Measurements from ENCODE around the gene CFAP299. TPM values are rescaled to one million over a fixed set of nuclear protein-coding genes. Genes with fewer than 3 reads are reported as not detected.

CFAP299 gene
- total RNA-seq, 1 donor from 2014 or later: 0.93 TPM

DNA sequence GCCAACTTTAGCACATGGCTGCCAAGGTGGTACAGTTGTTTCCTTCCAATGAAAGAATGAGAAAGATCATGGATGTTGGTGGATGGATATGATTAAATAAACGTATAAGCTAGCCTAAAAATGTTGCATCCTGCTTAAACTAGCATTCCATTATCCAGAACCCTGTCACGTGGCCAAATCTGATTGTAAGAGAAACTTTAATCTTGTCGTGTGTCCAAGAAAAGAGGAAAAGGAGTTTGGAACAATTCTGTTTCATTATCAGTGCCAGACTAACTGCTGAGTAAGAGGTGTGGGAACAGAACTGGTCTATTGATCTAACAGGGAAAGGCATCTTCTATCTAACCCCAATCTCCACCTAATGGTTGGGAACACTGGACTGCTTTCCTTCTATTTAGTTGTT is 369.8 kb downstream of the CFAP299 start:
- H3K4me1 Mint-ChIP-seq (ENCODE audit: low read depth): peaks cover 17% of the 10 kb centered on the region
- H3K9me3 Mint-ChIP-seq (ENCODE audit: low read depth): no peaks in the 10 kb centered on the region

DNA sequence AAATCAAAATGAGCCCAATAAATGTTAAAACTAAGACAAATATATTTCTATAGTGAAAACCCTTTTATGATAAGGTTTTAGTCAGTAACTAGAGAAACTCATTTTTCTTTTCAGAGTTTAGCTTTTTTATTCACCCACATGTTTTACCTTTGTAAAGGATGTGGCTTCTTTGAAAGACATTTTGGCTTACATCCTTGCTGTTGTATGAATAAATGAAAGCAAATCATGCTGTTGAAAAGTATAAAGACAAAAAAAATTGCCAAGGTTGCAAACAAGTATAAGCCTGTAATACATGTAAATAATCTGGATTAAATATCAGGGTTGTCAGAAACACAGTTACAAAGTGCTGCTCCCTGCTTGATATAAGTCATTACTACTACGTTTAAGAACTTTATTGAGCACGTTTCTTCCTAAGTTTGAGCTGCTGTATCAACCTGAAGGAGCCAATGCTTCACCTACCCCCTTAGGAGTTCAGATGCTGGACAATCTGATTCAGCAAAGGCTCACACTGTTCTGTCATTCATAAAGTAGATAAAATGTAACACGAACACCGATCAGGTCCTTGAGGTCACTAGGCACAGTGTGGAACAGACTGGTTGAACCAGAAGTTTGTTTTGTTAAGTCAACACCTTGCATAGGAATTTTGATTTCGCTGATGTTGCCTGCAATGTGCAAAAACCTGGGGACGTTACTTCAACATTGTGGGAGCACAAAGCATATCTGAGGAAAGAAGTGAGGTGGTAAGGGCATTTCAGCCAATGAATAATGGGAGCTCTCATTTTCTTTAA is 373.7 kb downstream of the CFAP299 start:
- Mint-ChIP-seq H3K4me1 (ENCODE audit: low read depth) (peaks cover 17% of the 10 kb centered on the region), H3K27ac (peak overlapping the region; percentile 66), H3K9me3 (ENCODE audit: low read depth) (no peaks in the 10 kb centered on the region), H3K4me3 (ENCODE audit: low read depth) (no peak overlapping the region), H3K27me3 (no peaks in the 10 kb centered on the region), H3K36me3 (ENCODE audit: insufficient read depth) (no peaks in the 10 kb centered on the region)
- TF ChIP-seq, protein P1, sequence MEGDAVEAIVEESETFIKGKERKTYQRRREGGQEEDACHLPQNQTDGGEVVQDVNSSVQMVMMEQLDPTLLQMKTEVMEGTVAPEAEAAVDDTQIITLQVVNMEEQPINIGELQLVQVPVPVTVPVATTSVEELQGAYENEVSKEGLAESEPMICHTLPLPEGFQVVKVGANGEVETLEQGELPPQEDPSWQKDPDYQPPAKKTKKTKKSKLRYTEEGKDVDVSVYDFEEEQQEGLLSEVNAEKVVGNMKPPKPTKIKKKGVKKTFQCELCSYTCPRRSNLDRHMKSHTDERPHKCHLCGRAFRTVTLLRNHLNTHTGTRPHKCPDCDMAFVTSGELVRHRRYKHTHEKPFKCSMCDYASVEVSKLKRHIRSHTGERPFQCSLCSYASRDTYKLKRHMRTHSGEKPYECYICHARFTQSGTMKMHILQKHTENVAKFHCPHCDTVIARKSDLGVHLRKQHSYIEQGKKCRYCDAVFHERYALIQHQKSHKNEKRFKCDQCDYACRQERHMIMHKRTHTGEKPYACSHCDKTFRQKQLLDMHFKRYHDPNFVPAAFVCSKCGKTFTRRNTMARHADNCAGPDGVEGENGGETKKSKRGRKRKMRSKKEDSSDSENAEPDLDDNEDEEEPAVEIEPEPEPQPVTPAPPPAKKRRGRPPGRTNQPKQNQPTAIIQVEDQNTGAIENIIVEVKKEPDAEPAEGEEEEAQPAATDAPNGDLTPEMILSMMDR (IDR thresholded peaks at IDR 0.05; ENCODE audit: unreplicated experiment): no peak
- no peak for DNase-seq (ENCODE audit: low spot score, unreplicated experiment)

More for the DNA sequence above, 369.8 kb downstream of the CFAP299 start:
- Mint-ChIP-seq H3K36me3 (ENCODE audit: insufficient read depth) (no peaks in the 10 kb centered on the region), H3K27me3 (no peaks in the 10 kb centered on the region), H3K27ac (no peak overlapping the region), H3K4me3 (ENCODE audit: low read depth) (no peak overlapping the region)
- no peak for DNase-seq (ENCODE audit: low spot score, unreplicated experiment)
- TF ChIP-seq, protein P1 (IDR thresholded peaks at IDR 0.05; ENCODE audit: unreplicated experiment): no peak

DNA sequence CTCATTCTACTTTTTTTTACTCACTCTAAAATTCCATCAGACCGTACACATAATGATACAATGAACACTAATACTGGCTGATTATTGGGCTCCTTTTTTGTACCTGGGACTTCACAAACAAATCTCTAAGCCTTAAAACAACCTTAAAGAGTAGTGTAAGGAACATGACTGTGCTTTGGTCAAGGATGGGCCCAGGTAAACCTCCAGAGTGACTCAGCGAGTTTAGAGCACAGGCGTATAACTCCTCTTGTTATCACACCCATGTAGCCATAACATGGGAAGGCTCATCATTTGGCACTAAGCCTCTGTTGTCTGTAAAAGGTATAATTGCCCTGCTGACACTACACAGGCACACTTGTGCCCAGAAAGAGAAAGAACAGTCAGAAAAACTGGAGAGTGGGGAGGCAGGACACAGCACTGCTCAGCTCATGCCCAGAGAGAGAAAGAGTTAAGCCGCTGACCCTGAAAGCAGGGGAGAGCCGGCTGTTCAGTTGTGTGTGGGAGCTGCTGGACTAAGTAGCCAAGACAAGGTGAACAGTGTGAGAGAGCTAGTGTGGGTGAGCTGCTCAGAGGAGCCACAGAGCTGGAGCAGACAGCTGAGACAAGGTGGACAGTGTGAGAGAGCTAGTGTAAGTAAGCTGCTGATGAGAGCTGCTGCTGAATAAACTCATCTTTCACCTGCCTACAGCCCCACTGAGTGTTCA is 375.4 kb downstream of the CFAP299 start:
- DNase-seq (ENCODE audit: low spot score, unreplicated experiment): no peak
- no peaks in the 10 kb centered on the region for H3K36me3 Mint-ChIP-seq (ENCODE audit: insufficient read depth)
- no peaks in the 10 kb centered on the region for H3K9me3 Mint-ChIP-seq (ENCODE audit: low read depth)
- H3K27ac Mint-ChIP-seq: peak overlapping the region; percentile 1
- no peaks in the 10 kb centered on the region for H3K27me3 Mint-ChIP-seq
- TF ChIP-seq, protein P1 (IDR thresholded peaks at IDR 0.05; ENCODE audit: unreplicated experiment): no peak
- H3K4me1 Mint-ChIP-seq (ENCODE audit: low read depth): peaks cover 16% of the 10 kb centered on the region
- no peak overlapping the region for H3K4me3 Mint-ChIP-seq (ENCODE audit: low read depth)

DNA sequence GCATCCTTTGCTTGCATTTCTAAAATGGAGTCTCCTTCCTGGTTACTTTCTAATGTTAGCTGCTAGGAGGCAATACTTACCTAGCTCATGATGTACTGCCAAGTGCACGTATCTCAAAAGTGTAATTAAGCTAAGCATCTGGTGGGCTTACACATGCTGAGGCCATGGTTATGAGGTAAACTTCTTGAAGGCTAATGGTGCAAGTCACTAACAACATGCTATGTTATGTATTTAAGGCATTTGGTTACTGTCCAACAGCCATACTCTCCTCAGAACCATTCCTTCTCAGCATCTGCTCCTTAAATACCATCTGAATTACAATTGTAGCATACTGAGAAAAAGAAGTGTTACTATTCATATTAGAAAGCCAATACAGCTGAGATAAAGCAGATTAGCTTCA is 376.4 kb downstream of the CFAP299 start:
- Mint-ChIP-seq H3K4me3 (ENCODE audit: low read depth) (no peak overlapping the region), H3K4me1 (ENCODE audit: low read depth) (peaks cover 16% of the 10 kb centered on the region), H3K36me3 (ENCODE audit: insufficient read depth) (no peaks in the 10 kb centered on the region), H3K9me3 (ENCODE audit: low read depth) (no peaks in the 10 kb centered on the region), H3K27ac (no peak overlapping the region), H3K27me3 (no peaks in the 10 kb centered on the region)
- TF ChIP-seq, protein P1 (IDR thresholded peaks at IDR 0.05; ENCODE audit: unreplicated experiment): no peak
- DNase-seq (ENCODE audit: low spot score, unreplicated experiment): no peak

DNA sequence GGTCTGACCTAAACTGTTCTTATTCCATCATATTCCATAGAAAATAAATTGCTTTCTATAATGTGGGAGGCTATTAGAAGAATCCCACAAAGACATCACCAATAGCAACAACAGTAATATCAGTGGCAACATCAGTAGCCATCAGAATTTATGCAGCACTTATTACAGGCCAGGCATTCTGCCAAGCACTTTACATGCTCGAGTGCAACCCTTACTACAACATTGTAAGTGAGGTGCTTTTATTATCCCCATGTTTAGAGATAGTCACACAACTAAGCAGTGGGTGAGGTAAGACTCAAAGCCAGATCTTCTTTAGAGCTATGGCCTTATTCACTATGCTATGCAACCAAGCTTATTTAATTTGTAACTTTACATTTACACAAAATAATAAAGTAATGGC is 377.9 kb downstream of the CFAP299 start:
- Mint-ChIP-seq H3K27ac (no peak overlapping the region), H3K9me3 (ENCODE audit: low read depth) (peaks cover 6% of the 10 kb centered on the region), H3K36me3 (ENCODE audit: insufficient read depth) (peaks cover 1% of the 10 kb centered on the region), H3K27me3 (no peaks in the 10 kb centered on the region), H3K4me3 (ENCODE audit: low read depth) (no peak overlapping the region), H3K4me1 (ENCODE audit: low read depth) (peaks cover 14% of the 10 kb centered on the region)
- DNase-seq (ENCODE audit: low spot score, unreplicated experiment): no peak
- TF ChIP-seq, protein P1 (IDR thresholded peaks at IDR 0.05; ENCODE audit: unreplicated experiment): no peak
